ENCODE data around the gene PSMD12. TPM values are rescaled to one million over a fixed set of nuclear protein-coding genes. Genes with fewer than 3 reads are reported as not detected.
"Not testable (repeated sequence)": the region's sequence is repeated elsewhere in the genome, so short reads cannot be mapped to it uniquely, and the experiment has no call there.

Gene PSMD12
- total RNA-seq, 1 donor from 2014 or later: 54.6 TPM

DNA sequence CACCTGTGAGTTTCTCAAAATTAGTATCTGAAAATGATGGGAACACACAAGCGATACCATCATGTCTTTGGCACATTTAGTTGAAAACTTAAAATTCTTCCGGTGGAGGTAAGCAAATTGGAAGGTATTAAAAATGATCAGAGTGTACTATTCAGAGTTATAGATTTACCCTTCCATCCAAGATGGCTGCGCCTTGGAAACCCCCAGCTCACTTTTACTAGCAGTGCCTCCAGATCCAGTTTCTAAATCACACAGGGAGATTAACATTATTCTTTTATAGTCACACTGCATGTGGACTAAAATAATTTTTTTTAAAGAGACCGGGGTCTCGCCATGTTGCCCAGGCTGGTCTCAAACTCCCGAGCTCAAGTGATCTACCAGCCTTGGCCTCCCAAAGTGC is 25.7 kb upstream of the PSMD12 start:
- Mint-ChIP-seq H3K4me3 (no peak overlapping the region), H3K9me3 (no peaks in the 10 kb centered on the region), H3K27me3 (no peaks in the 10 kb centered on the region), H3K27ac (no peak overlapping the region), H3K36me3 (ENCODE audit: low read depth) (no peaks in the 10 kb centered on the region), H3K4me1 (peaks cover 20% of the 10 kb centered on the region)
- no peak for DNase-seq
- TF ChIP-seq, protein P1, sequence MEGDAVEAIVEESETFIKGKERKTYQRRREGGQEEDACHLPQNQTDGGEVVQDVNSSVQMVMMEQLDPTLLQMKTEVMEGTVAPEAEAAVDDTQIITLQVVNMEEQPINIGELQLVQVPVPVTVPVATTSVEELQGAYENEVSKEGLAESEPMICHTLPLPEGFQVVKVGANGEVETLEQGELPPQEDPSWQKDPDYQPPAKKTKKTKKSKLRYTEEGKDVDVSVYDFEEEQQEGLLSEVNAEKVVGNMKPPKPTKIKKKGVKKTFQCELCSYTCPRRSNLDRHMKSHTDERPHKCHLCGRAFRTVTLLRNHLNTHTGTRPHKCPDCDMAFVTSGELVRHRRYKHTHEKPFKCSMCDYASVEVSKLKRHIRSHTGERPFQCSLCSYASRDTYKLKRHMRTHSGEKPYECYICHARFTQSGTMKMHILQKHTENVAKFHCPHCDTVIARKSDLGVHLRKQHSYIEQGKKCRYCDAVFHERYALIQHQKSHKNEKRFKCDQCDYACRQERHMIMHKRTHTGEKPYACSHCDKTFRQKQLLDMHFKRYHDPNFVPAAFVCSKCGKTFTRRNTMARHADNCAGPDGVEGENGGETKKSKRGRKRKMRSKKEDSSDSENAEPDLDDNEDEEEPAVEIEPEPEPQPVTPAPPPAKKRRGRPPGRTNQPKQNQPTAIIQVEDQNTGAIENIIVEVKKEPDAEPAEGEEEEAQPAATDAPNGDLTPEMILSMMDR (IDR thresholded peaks at IDR 0.05): no peak
- ChIA-PET CTCF (no interaction called here), POLR2A (no interaction called here)
- intact Hi-C loops (cut with micrococcal nuclease): no loop called here
- no peak for ATAC-seq (ENCODE audit: low read depth)

GRCh38 chr17:67390646-67391361 is 24.4 kb upstream of the PSMD12 start:
- ChIA-PET CTCF (interaction anchor here (1.0 to 1.3 kb wide), 2 partner anchors 18 to 84 kb away, joined by 3 read pairs; no protein-coding TSS in a partner anchor), POLR2A (interaction anchor here (1.0 kb wide), 1 partner anchor 210 kb away, joined by 3 read pairs; no protein-coding TSS in a partner anchor)
- Mint-ChIP-seq H3K4me3 (peak overlapping the region; percentile 8), H3K4me1 (peaks cover 20% of the 10 kb centered on the region), H3K27ac (peak overlapping the region; percentile 39), H3K36me3 (ENCODE audit: low read depth) (no peaks in the 10 kb centered on the region), H3K9me3 (no peaks in the 10 kb centered on the region), H3K27me3 (no peaks in the 10 kb centered on the region)
- DNase-seq (no peak), ATAC-seq (ENCODE audit: low read depth) (peak; percentile 72)
- intact Hi-C loops (cut with micrococcal nuclease): no loop called here
- TF ChIP-seq, protein P1 (IDR thresholded peaks at IDR 0.05): no peak

DNA sequence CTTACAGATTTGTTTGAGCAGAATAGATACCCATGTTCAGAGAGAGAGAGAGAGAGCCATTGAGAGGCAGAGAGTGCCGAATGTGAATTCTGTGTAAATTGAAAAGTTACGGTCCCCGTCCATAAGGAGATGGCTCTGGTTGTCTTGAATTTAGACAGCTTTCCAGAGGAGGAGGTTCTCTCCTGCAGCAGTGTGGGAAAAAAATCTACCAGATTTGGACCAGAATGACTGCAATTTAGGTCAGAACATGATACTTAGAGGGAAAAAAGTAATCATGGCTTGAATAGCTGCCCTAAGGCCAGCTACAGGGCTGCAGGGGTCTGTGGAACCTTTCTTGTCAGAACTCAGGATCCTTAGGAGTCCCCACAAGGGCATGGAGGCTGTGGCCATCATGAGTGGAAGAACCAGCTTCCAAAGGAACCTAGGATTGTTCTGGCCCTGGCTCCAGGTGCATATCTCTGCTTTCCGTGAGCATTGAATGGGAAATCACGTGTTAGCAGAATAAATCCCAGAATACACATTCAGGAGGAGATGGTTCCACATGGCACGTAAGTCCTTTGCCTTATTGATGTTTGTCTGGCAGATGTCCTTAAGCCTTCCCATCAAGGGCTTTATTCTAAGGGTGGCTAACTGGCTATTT is 23.7 kb upstream of the PSMD12 start:
- no peak for ATAC-seq (ENCODE audit: low read depth)
- H3K9me3 Mint-ChIP-seq: no peaks in the 10 kb centered on the region

GRCh38 chr17:67388986-67389385 is 22.6 kb upstream of the PSMD12 start:
- H3K27me3 Mint-ChIP-seq: no peaks in the 10 kb centered on the region
- no peak overlapping the region for H3K27ac Mint-ChIP-seq
- H3K4me1 Mint-ChIP-seq: peaks cover 20% of the 10 kb centered on the region
- intact Hi-C loops (cut with micrococcal nuclease): no loop called here
- no peak overlapping the region for H3K4me3 Mint-ChIP-seq
- ChIA-PET POLR2A (interaction anchor here (1.2 kb wide), 1 partner anchor 86 kb away, joined by 3 read pairs; no protein-coding TSS in a partner anchor), CTCF (interaction anchor here (1.0 to 1.7 kb wide), 2 partner anchors 13 to 86 kb away, joined by 3 to 5 read pairs; no protein-coding TSS in a partner anchor)
- no peaks in the 10 kb centered on the region for H3K9me3 Mint-ChIP-seq
- TF ChIP-seq, protein P1 (IDR thresholded peaks at IDR 0.05): no peak
- no peak for ATAC-seq (ENCODE audit: low read depth)
- no peaks in the 10 kb centered on the region for H3K36me3 Mint-ChIP-seq (ENCODE audit: low read depth)
- no peak for DNase-seq

More for the DNA sequence above, 23.7 kb upstream of the PSMD12 start:
- Mint-ChIP-seq H3K27ac (no peak overlapping the region), H3K4me3 (no peak overlapping the region), H3K36me3 (ENCODE audit: low read depth) (no peaks in the 10 kb centered on the region), H3K27me3 (no peaks in the 10 kb centered on the region), H3K4me1 (peaks cover 20% of the 10 kb centered on the region)
- TF ChIP-seq, protein P1 (IDR thresholded peaks at IDR 0.05): no peak
- DNase-seq: no peak
- ChIA-PET CTCF (interaction anchor here (1.0 to 1.7 kb wide), 3 partner anchors 18 to 85 kb away, joined by 3 to 5 read pairs (median 3); no protein-coding TSS in a partner anchor), POLR2A (interaction anchor here (1.0 kb wide), 1 partner anchor 211 kb away, joined by 3 read pairs; no protein-coding TSS in a partner anchor)
- intact Hi-C loops (cut with micrococcal nuclease): no loop called here

DNA sequence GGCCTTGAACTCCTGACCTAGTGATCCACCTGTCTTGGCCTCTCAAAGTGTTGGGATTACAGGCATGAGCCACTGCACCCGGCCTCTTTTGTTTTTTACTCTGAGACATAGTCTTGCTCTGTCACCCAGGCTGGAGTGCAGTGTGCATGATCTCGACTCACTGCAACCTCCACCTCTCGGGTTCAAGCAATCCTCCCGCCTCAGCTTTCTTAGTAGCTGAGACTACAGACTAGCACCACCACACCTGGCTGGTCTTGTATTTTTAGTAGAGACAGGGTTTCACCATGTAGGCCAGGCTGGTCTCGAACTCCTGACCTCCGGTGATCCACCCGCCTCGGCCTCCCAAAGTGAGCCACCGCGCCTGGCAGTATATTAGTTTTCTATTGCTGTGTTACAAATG is 22.2 kb upstream of the PSMD12 start:
- intact Hi-C loops (cut with micrococcal nuclease); H3K36me3 Mint-ChIP-seq (ENCODE audit: low read depth); H3K4me3 Mint-ChIP-seq; H3K27me3 Mint-ChIP-seq; H3K27ac Mint-ChIP-seq; ATAC-seq (ENCODE audit: low read depth); H3K9me3 Mint-ChIP-seq; DNase-seq: not testable (repeated sequence)
- H3K4me1 Mint-ChIP-seq: peaks cover 20% of the 10 kb centered on the region
- POLR2A ChIA-PET: interaction anchor here (1.2 kb wide), 1 partner anchor 87 kb away, joined by 3 read pairs; no protein-coding TSS in a partner anchor
- CTCF ChIA-PET: interaction anchor here (1.0 to 1.7 kb wide), 3 partner anchors 12 to 87 kb away, joined by 3 to 5 read pairs (median 4); no protein-coding TSS in a partner anchor

Measured in activated B cell treated with CpG ODN at 0.5 μM for 24 hours (primary cell).